ENCODE measurements around the gene CALHM6. TPM values are rescaled to one million over a fixed set of nuclear protein-coding genes. Genes with fewer than 3 reads are reported as not detected.

Gene CALHM6
- polyA plus RNA-seq, 1 experiment: 0.75 TPM

DNA sequence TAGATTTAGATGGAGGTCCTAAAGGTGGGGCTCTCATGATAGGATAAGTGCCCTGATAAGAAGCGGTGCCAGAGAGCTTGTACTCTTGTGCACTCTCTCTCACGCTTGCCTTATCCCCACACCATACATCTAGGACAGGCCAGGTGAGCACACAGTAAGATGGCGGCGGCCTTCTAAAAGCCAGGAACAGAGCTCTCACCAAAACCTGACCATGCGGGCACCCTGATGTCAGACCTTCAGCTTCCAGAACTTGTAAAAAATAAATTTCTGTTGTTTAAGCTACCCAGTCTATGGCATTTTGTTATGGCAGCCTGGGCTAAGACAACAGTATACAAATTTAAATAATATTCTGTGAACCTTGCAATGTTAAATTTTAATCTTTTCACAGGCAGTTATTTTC, 40.8 kb upstream of the CALHM6 start:
- Histone ChIP-seq H3K27me3 (ENCODE audit: control insufficient read depth, insufficient read depth, low read length) (no peaks in the 10 kb centered on the region), H3K36me3 (ENCODE audit: control insufficient read depth, insufficient read depth, low read length) (no peaks in the 10 kb centered on the region), H3K4me3 (ENCODE audit: low read depth, low read length) (no peak overlapping the region)
- no peak for DNase-seq (ENCODE audit: low read depth)
- CTCF ChIA-PET: interaction anchor here (0.8 to 1.3 kb wide), 2 partner anchors 15 to 20 kb away, joined by 3 to 4 read pairs; no protein-coding TSS in a partner anchor
- TF ChIP-seq, protein P1, sequence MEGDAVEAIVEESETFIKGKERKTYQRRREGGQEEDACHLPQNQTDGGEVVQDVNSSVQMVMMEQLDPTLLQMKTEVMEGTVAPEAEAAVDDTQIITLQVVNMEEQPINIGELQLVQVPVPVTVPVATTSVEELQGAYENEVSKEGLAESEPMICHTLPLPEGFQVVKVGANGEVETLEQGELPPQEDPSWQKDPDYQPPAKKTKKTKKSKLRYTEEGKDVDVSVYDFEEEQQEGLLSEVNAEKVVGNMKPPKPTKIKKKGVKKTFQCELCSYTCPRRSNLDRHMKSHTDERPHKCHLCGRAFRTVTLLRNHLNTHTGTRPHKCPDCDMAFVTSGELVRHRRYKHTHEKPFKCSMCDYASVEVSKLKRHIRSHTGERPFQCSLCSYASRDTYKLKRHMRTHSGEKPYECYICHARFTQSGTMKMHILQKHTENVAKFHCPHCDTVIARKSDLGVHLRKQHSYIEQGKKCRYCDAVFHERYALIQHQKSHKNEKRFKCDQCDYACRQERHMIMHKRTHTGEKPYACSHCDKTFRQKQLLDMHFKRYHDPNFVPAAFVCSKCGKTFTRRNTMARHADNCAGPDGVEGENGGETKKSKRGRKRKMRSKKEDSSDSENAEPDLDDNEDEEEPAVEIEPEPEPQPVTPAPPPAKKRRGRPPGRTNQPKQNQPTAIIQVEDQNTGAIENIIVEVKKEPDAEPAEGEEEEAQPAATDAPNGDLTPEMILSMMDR (IDR thresholded peaks at IDR 0.05; ENCODE audit: insufficient read depth, low read depth, low read length): no peak
- POLR2A ChIA-PET: no interaction called here

DNA sequence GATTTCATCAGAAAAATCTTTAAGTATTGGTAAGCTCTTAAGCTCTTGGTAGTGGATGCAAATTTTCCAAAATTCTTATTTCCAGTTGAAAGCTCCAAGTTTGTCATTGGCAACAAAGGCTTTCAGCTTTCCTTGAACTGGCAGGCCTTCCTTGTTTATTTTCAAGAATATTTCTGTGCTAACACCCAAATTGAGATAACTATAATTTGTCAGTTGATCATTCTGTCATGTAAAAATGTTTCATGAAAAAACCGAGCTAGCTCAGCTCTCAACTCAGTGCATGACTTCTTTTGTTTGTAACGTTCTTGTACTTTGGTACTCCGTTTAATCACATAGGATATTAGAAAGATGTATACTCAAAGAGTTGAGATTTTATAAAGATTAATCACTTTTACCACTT, 38.9 kb upstream of the CALHM6 start:
- DNase-seq (ENCODE audit: low read depth): no peak
- H3K36me3 ChIP-seq (ENCODE audit: control insufficient read depth, insufficient read depth, low read length): no peaks in the 10 kb centered on the region
- no peak overlapping the region for H3K4me3 ChIP-seq (ENCODE audit: low read depth, low read length)
- TF ChIP-seq, protein P1 (IDR thresholded peaks at IDR 0.05; ENCODE audit: insufficient read depth, low read depth, low read length): no peak
- ChIA-PET POLR2A (no interaction called here), CTCF (interaction anchor here (0.6 to 1.3 kb wide), 3 partner anchors 8 to 22 kb away, joined by 4 to 5 read pairs (median 4); no protein-coding TSS in a partner anchor)
- no peaks in the 10 kb centered on the region for H3K27me3 ChIP-seq (ENCODE audit: control insufficient read depth, insufficient read depth, low read length)

DNA sequence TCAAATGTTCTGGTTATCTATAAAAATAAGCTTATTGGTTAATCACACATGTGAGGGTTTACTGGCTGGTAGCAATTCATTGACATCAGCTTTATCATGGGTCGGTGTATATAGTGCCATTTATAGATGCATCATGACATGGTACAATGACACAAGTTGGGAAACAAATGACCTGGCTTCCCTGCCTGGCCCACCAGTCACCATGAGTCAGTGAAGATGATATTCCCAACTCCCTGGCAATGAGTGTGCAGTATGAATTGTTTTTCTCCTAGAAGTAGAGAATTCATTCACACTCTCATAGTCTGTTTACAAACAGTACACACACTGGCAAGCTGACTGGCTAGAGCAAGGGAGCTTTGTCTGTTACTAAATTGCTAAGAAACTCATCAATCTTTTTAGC, 37.2 kb upstream of the CALHM6 start:
- POLR2A ChIA-PET: no interaction called here
- CTCF ChIA-PET: no interaction called here
- Histone ChIP-seq H3K36me3 (ENCODE audit: control insufficient read depth, insufficient read depth, low read length) (peaks cover under 1% of the 10 kb centered on the region; the same call in 1 of the 2 replicates), H3K4me3 (ENCODE audit: low read depth, low read length) (no peak overlapping the region), H3K27me3 (ENCODE audit: control insufficient read depth, insufficient read depth, low read length) (no peaks in the 10 kb centered on the region)
- no peak for DNase-seq (ENCODE audit: low read depth)
- TF ChIP-seq, protein P1 (IDR thresholded peaks at IDR 0.05; ENCODE audit: insufficient read depth, low read depth, low read length): no peak

DNA sequence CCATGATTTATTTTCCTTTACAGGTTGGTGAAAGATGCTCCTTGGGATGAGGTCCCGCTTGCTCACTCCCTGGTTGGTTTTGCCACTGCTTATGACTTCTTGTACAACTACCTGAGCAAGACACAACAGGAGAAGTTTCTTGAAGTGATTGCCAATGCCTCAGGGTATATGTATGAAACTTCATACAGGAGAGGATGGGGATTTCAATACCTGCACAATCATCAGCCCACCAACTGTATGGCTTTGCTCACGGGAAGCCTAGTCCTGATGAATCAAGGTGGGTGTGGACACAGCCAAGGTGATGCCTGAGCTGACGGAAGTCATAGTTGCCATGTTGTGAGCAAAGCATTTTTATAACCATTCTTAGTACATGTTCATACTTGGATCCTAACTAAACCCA, 34.6 kb upstream of the CALHM6 start:
- CTCF ChIA-PET: interaction anchor here (0.8 to 1.6 kb wide), 4 partner anchors 18 to 159 kb away, joined by 3 to 5 read pairs (median 3); no protein-coding TSS in a partner anchor
- no peak for DNase-seq (ENCODE audit: low read depth)
- POLR2A ChIA-PET: no interaction called here
- Histone ChIP-seq H3K36me3 (ENCODE audit: control insufficient read depth, insufficient read depth, low read length) (peaks cover 4% of the 10 kb centered on the region; the same call in 1 of the 2 replicates), H3K27me3 (ENCODE audit: control insufficient read depth, insufficient read depth, low read length) (no peaks in the 10 kb centered on the region), H3K4me3 (ENCODE audit: low read depth, low read length) (no peak overlapping the region)
- TF ChIP-seq, protein P1 (IDR thresholded peaks at IDR 0.05; ENCODE audit: insufficient read depth, low read depth, low read length): no peak

DNA sequence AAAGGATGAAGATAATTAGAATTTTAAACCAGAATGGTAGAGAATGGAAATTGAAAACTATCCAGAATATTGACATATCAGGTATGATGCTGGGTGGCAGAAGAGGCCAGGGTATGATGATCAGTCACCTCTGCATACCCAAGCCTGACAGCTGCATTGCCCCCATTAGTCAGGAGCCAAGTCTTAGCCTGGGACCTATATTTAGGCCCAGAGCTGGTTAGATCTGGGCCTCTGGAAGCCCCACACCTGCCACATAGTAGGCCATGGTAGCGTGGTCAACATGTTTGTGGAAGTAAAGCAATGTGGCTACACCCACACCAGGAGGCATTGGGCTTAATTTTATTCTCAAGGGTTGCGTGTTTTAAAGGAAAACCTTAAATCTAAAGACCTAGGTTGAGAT, 32.1 kb upstream of the CALHM6 start:
- TF ChIP-seq, protein P1 (IDR thresholded peaks at IDR 0.05; ENCODE audit: insufficient read depth, low read depth, low read length): no peak
- ChIA-PET POLR2A (no interaction called here), CTCF (interaction anchor here (0.6 kb wide), 1 partner anchor 10 kb away, joined by 3 read pairs; no protein-coding TSS in a partner anchor)
- Histone ChIP-seq H3K4me3 (ENCODE audit: low read depth, low read length) (no peak overlapping the region), H3K27me3 (ENCODE audit: control insufficient read depth, insufficient read depth, low read length) (no peaks in the 10 kb centered on the region), H3K36me3 (ENCODE audit: control insufficient read depth, insufficient read depth, low read length) (peaks cover 6% of the 10 kb centered on the region; the same call in 1 of the 2 replicates)
- no peak for DNase-seq (ENCODE audit: low read depth)

All from BJ (cell line).